GM12801 (cell line): Measurements from ENCODE around the gene DCAF7.

Experiments
- CTCF ChIP-seq: IDR thresholded peaks from one replicate; pipeline ENCODE4 v1.5.1; 2011; ENCODE audit warnings: control low read depth; ENCODE audit not compliant: insufficient read length; ENCODE audit errors: extremely low read depth

DCAF7 gene

DNA sequence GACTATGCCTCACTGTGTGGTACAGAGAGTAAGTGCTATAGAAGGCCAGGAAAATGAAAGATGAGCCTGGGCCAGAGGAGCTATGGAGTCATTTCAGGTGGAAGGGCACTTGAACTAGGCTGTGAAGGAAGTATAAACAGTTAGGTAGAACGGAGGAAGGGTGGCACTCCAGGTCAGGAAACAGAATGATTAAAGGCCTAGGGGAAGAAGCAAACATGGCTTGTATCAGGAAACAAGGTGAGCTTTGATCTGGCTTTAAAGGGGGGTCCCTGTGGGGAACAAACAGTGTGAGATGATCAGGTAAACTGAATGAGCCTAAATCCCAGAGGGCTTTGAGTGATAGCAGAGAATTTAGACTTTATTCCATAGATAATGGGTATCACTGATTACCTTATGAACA, 88.8 kb downstream of the DCAF7 start:
- no peak for TF ChIP-seq CTCF

DNA sequence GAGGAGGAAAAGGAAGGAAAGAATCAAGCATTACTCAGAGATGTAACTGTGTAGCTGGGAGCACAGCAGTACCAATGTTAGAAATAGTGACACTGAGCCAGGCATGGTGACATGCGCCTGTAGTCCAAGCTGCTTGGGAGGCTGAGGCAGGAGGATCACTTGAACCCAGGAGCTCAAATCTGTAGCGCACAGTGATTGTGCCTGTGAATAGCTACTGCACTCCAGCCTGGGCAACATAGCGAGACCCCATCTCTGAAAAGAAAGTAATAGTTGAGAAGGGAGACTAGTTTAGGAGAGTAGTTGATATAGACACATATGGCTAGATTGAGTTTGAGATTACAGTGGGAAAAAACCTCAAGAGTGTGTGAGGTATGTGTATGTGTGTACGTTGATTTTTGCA, 89.8 kb downstream of the DCAF7 start:
- no peak for TF ChIP-seq CTCF

GRCh38 chr17:63641692-63642448, 91.6 kb downstream of the DCAF7 start:
- no peak for TF ChIP-seq CTCF
